K562 (cell line): ENCODE measurements around the gene PTPRT. TPM values are rescaled to one million over a fixed set of nuclear protein-coding genes. Genes with fewer than 3 reads are reported as not detected.

Source experiments
- ATAC-seq: fragments of 200-7000 bp; cut with Tn5 transposase; 3 replicates; pipeline ENCODE4 v1.9.1; 2020; ENCODE audit warnings: moderate library complexity
- BruUV-seq: library from RNA; stranded (reverse); fragments of 400-500 nt; replicated peaks from 2 replicates; lab custom pipeline; 2021; lab: Mats Ljungman, UMichigan
- CTCF ChIA-PET: fragments of 300-600 bp; formaldehyde crosslinking; extraction: SDS; loops from one replicate; lab custom pipeline; 2021; ENCODE audit warnings: low intra/inter-chr PET ratio; lab: Yijun Ruan, JAX
- POLR2A ChIA-PET: fragments of 300-600, 350-650 bp; sonication (Branson Sonifier 250); formaldehyde crosslinking; extraction: SDS; loops from one replicate; lab custom pipeline; 2021; ENCODE audit warnings: antibody characterized with exemption, inconsistent platforms; lab: Yijun Ruan, JAX
- DNase-seq, 4 experiments: peaks; one replicate each; pipeline versions ENCODE4 v3.0.0 to v3.0.0-alpha.2; 2011 to 2018; ENCODE audit warnings: low spot score in 3 of 4, mixed read lengths in 3 of 4; ENCODE audit errors: extremely low read depth in 1 of 4
- FAIRE-seq: peaks from 2 replicates; lab custom pipeline; 2011; peaks lifted over from hg19 to GRCh38; lab: Jason Lieb, UNC
- H2AFZ ChIP-seq: 2 replicates; pipeline ENCODE4 v1.6.0; 2011; ENCODE audit warnings: low read depth, low read length, control low read depth, inconsistent platforms
- H3K27ac ChIP-seq: fragments of 200-600 bp; 3 replicates; pipeline ENCODE4 v1.8.0; 2011; ENCODE audit warnings: low read depth, mild to moderate bottlenecking, control low read depth, inconsistent platforms, low read length, moderate library complexity, mixed read lengths; ENCODE audit errors: extremely low read depth
- H3K27me3 ChIP-seq, 2 experiments: fragments of 300-600 bp in 1 of 2; 2 replicates in 1 of 2; 3 replicates in 1 of 2; pipeline versions ENCODE4 v1.6.0 to v1.8.0; 2011; ENCODE audit warnings: inconsistent platforms in 2 of 2, low read length in 2 of 2, mild to moderate bottlenecking in 1 of 2, mixed read lengths in 1 of 2, moderate library complexity in 1 of 2; ENCODE audit not compliant: control insufficient read depth in 2 of 2, insufficient read depth in 2 of 2
- H3K36me3 ChIP-seq: fragments of 300-600 bp; 3 replicates; pipeline ENCODE4 v1.8.0; 2011; ENCODE audit warnings: mild to moderate bottlenecking, low read length, inconsistent platforms; ENCODE audit not compliant: control insufficient read depth, insufficient read depth
- H3K4me1 ChIP-seq, 2 experiments: fragments of 200-600 bp in 1 of 2; replicated peaks in 1 of 2; 2 replicates in 1 of 2; 3 replicates in 1 of 2; pipeline versions ENCODE4 v1.5.1 to v1.8.0; 2011; ENCODE audit warnings: inconsistent platforms in 2 of 2, low read length in 2 of 2, mild to moderate bottlenecking in 1 of 2, mixed read lengths in 1 of 2, moderate library complexity in 1 of 2; ENCODE audit not compliant: control insufficient read depth in 2 of 2, insufficient read depth in 2 of 2
- H3K4me2 ChIP-seq: 2 replicates; pipeline ENCODE4 v1.6.1; 2011; ENCODE audit warnings: low read length, control low read depth, inconsistent platforms, mixed read lengths; ENCODE audit not compliant: insufficient read depth
- H3K4me3 ChIP-seq: fragments of 200-600 bp; sonication (generic), shearing (Covaris generic); 2 replicates; pipeline ENCODE4 v1.5.1; 2016; ENCODE audit warnings: control low read depth, inconsistent platforms
- H3K79me2 ChIP-seq: fragments of 200-600 bp; 3 replicates; pipeline ENCODE4 v1.8.0; 2011; ENCODE audit warnings: low read length, inconsistent platforms; ENCODE audit not compliant: control insufficient read depth, insufficient read depth
- H3K9ac ChIP-seq, 2 experiments: 2 replicates each; pipeline versions ENCODE4 v1.6.0 to v1.6.1; 2011; ENCODE audit warnings: low read depth in 2 of 2, low read length in 2 of 2, control low read depth in 1 of 2, inconsistent platforms in 1 of 2, mild to moderate bottlenecking in 1 of 2, mixed read lengths in 1 of 2; ENCODE audit not compliant: insufficient read depth in 1 of 2
- H3K9me1 ChIP-seq: one replicate; pipeline ENCODE4 v1.6.0; 2011; ENCODE audit warnings: inconsistent platforms, mild to moderate bottlenecking, low read length, moderate library complexity; ENCODE audit not compliant: control insufficient read depth, insufficient read depth
- H3K9me3 ChIP-seq: replicated peaks from 2 replicates; pipeline ENCODE4 v1.5.1; 2011; ENCODE audit warnings: low read depth, low read length, inconsistent platforms; ENCODE audit not compliant: control insufficient read depth, insufficient read depth
- H4K20me1 ChIP-seq: replicated peaks from 2 replicates; pipeline ENCODE4 v1.6.1; 2011; ENCODE audit warnings: low read length, inconsistent platforms, mixed read lengths; ENCODE audit not compliant: control insufficient read depth, insufficient read depth
- CREB1 ChIP-seq, 2 experiments: sonication (generic) in 1 of 2; formaldehyde crosslinking in 1 of 2; IDR thresholded peaks; 2 replicates each; pipeline versions ENCODE4 v1.6.1 to v1.8.0; 2012 to 2022; ENCODE audit warnings: inconsistent platforms in 1 of 2, mild to moderate bottlenecking in 1 of 2, missing genetic modification reagents in 1 of 2, moderate library complexity in 1 of 2
- DMBX1 ChIP-seq: fragments of 250-450 bp; sonication (Bioruptor Pico); IDR thresholded peaks from 2 replicates; pipeline ENCODE4 v1.8.0; 2022; ENCODE audit warnings: inconsistent platforms, mild to moderate bottlenecking, moderate library complexity, borderline replicate concordance
- EHMT2 ChIP-seq: fragments of 450-650 bp; IDR thresholded peaks from 2 replicates; pipeline ENCODE4 v1.6.1; 2018; ENCODE audit warnings: antibody characterized with exemption
- HDAC3 ChIP-seq: fragments of 450-650 bp; IDR thresholded peaks from 2 replicates; pipeline ENCODE4 v1.6.1; 2018; ENCODE audit warnings: borderline replicate concordance, mild to moderate bottlenecking, moderate library complexity; ENCODE audit not compliant: partially characterized antibody
- HNRNPH1 ChIP-seq: fragments of 200-400 bp; formaldehyde crosslinking; optimal IDR thresholded peaks from 2 replicates; pipeline ENCODE3; 2017; ENCODE audit warnings: low read depth, mild to moderate bottlenecking, low read length, moderate library complexity
- RAD21 ChIP-seq, 2 experiments: fragments of 250-450 bp in 1 of 2; fragments of 450-650 bp in 1 of 2; sonication (Bioruptor Pico) in 1 of 2; formaldehyde crosslinking in 1 of 2; IDR thresholded peaks in 1 of 2; conservative IDR thresholded peaks in 1 of 2; 2 replicates each; pipeline versions ENCODE4 v1.4.0 to v1.8.0; 2020 to 2022; ENCODE audit warnings: mild to moderate bottlenecking in 2 of 2, moderate library complexity in 1 of 2
- RBM22 ChIP-seq: fragments of 200-400 bp; formaldehyde crosslinking; IDR thresholded peaks from 2 replicates; pipeline ENCODE4 v1.6.1; 2018; ENCODE audit warnings: low read length, low read depth; ENCODE audit not compliant: poor library complexity, severe bottlenecking
- RBM34 ChIP-seq: fragments of 200-400 bp; formaldehyde crosslinking; IDR thresholded peaks from 2 replicates; pipeline ENCODE4 v1.6.1; 2018; ENCODE audit warnings: low read length, borderline replicate concordance; ENCODE audit not compliant: insufficient read depth
- STAT5A ChIP-seq: IDR thresholded peaks from 2 replicates; pipeline ENCODE4 v1.6.1; 2012; ENCODE audit warnings: low read length, inconsistent platforms, borderline replicate concordance
- TCF7 ChIP-seq: sonication (generic); IDR thresholded peaks from 2 replicates; pipeline ENCODE4 v1.6.1; 2016; ENCODE audit warnings: antibody characterized with exemption, borderline replicate concordance
- TCF7L2 ChIP-seq: fragments of 150-350 bp; IDR thresholded peaks from 2 replicates; pipeline ENCODE4 v1.6.1; 2016; ENCODE audit warnings: low read depth, mild to moderate bottlenecking, low read length, moderate library complexity
- TEAD2 ChIP-seq: fragments of 450-650 bp; IDR thresholded peaks from 2 replicates; pipeline ENCODE4 v1.6.1; 2016; ENCODE audit warnings: missing genetic modification characterization, control low read depth, missing compliant biosample characterization
- THRAP3 ChIP-seq: fragments of 450-650 bp; IDR thresholded peaks from 2 replicates; pipeline ENCODE4 v1.6.1; 2016; ENCODE audit warnings: mild to moderate bottlenecking, inconsistent platforms, borderline replicate concordance
- ZFP36 ChIP-seq: fragments of 150-350 bp; IDR thresholded peaks from 2 replicates; pipeline ENCODE4 v1.6.1; 2018; ENCODE audit warnings: low read length, low read depth; ENCODE audit not compliant: partially characterized antibody
- WGBS: fragments of 100-300 bp; shearing (Covaris generic); methylation state at CpG from one replicate; pipeline ENCODE4 v1.1.6; 2016; ENCODE audit warnings: low coverage, mixed read lengths; ENCODE audit not compliant: insufficient coverage; ENCODE audit errors: missing lambda C conversion rate; 5-methylcytosine and 5-hydroxymethylcytosine counted together
- in situ Hi-C: fragments of 300-500 bp; cut with MboI; formaldehyde crosslinking; loops from 4 replicates; pipeline ENCODE4 v1.15.0; 2018; ENCODE audit warnings: inconsistent platforms, mixed read lengths
- intact Hi-C: fragments of 100-400 bp; cut with micrococcal nuclease; formaldehyde crosslinking; loops from 2 replicates; pipeline ENCODE4 v1.14.2; 2022
- polyA plus RNA-seq, 8 experiments: library from polyadenylated mRNA; depleted of rRNA in 4 of 8; stranded (reverse) in 5 of 8; unstranded in 3 of 8; fragments of >200 nt; fragmentation: Nextera tagmentation in 2 of 8; fragmentation: Illumina TruSeq in 1 of 8; extraction: Ambion mirVana in 2 of 8; extraction: Trizol in 1 of 8; gene quantifications; 2 replicates each; pipeline versions ENCODE4 v1.2.1 to v1.2.3, GENCODE V29; 2011 to 2014; ENCODE audit warnings: inconsistent platforms in 1 of 8, missing spikeins in 1 of 8
- total RNA-seq, 7 experiments: library from RNA; depleted of rRNA in 6 of 7; stranded (reverse); fragments of >200 nt in 6 of 7; fragmentation: Illumina TruSeq in 2 of 7; extraction: Trizol in 2 of 7; gene quantifications; 2 replicates each; pipeline versions ENCODE4 v1.2.1 to v1.2.3, GENCODE V29; 2011 to 2021; ENCODE audit warnings: low replicate concordance in 1 of 7
- TF ChIP-seq, protein P1 (sequence below): fragments of 250-450 bp; sonication (Bioruptor Pico); IDR thresholded peaks from 2 replicates; pipeline ENCODE4 v1.4.0; 2020

Gene PTPRT
- total and polyA plus RNA-seq, 9 of the 15 experiments (the other 6 are each of a cell fraction or from before 2014, with no cell fraction given): not detected

- TF ChIP-seq RBM22 (no peak), DMBX1 (no peak)
Observed at GRCh38 chr20:43055181-43055884, 134.4 kb downstream of the PTPRT start (continued).

- no peaks in the 10 kb centered on the region for H3K9me1 ChIP-seq
- no peaks in the 10 kb centered on the region for H3K79me2 ChIP-seq
- no peaks in the 10 kb centered on the region for H4K20me1 ChIP-seq
- no peak overlapping the region for H2AFZ ChIP-seq
- in situ Hi-C loops (no loop called here), intact Hi-C loops (no loop called here)
- ChIA-PET CTCF (no interaction called here), POLR2A (interaction anchor here (0.6 kb wide), 1 partner anchor 35 kb away, joined by 3 read pairs; no protein-coding TSS in a partner anchor)
- ATAC-seq: no peak
- H3K27me3 ChIP-seq: no peaks in the 10 kb centered on the region
- no peak overlapping the region for H3K9ac ChIP-seq
- DNase-seq: no peak
- FAIRE-seq: no peak
- no peaks in the 10 kb centered on the region for H3K9me3 ChIP-seq
- WGBS: 0% methylated on average over 1 of the region's 1 CpG
- no peak overlapping the region for H3K4me2 ChIP-seq
- no peaks in the 10 kb centered on the region for H3K4me1 ChIP-seq
- no peak overlapping the region for H3K27ac ChIP-seq
- no peaks in the 10 kb centered on the region for H3K36me3 ChIP-seq
- H3K4me3 ChIP-seq: no peak overlapping the region
- BruUV-seq: no TSS peak
- TF ChIP-seq TCF7L2: no peak
- no peak for TF ChIP-seq TEAD2
- TF ChIP-seq TCF7: no peak
- TF ChIP-seq RAD21 (CRISPR knock-in tag; conservative IDR thresholded peaks at IDR 0.05 in 1 of 2, IDR thresholded peaks at IDR 0.05 in 1 of 2): no peak
- TF ChIP-seq STAT5A: no peak
- no peak for TF ChIP-seq CREB1 (IDR thresholded peaks at IDR 0.05)
- no peak for TF ChIP-seq CREB1 (CRISPR knock-in tag; IDR thresholded peaks at IDR 0.05)
- TF ChIP-seq, protein P1, sequence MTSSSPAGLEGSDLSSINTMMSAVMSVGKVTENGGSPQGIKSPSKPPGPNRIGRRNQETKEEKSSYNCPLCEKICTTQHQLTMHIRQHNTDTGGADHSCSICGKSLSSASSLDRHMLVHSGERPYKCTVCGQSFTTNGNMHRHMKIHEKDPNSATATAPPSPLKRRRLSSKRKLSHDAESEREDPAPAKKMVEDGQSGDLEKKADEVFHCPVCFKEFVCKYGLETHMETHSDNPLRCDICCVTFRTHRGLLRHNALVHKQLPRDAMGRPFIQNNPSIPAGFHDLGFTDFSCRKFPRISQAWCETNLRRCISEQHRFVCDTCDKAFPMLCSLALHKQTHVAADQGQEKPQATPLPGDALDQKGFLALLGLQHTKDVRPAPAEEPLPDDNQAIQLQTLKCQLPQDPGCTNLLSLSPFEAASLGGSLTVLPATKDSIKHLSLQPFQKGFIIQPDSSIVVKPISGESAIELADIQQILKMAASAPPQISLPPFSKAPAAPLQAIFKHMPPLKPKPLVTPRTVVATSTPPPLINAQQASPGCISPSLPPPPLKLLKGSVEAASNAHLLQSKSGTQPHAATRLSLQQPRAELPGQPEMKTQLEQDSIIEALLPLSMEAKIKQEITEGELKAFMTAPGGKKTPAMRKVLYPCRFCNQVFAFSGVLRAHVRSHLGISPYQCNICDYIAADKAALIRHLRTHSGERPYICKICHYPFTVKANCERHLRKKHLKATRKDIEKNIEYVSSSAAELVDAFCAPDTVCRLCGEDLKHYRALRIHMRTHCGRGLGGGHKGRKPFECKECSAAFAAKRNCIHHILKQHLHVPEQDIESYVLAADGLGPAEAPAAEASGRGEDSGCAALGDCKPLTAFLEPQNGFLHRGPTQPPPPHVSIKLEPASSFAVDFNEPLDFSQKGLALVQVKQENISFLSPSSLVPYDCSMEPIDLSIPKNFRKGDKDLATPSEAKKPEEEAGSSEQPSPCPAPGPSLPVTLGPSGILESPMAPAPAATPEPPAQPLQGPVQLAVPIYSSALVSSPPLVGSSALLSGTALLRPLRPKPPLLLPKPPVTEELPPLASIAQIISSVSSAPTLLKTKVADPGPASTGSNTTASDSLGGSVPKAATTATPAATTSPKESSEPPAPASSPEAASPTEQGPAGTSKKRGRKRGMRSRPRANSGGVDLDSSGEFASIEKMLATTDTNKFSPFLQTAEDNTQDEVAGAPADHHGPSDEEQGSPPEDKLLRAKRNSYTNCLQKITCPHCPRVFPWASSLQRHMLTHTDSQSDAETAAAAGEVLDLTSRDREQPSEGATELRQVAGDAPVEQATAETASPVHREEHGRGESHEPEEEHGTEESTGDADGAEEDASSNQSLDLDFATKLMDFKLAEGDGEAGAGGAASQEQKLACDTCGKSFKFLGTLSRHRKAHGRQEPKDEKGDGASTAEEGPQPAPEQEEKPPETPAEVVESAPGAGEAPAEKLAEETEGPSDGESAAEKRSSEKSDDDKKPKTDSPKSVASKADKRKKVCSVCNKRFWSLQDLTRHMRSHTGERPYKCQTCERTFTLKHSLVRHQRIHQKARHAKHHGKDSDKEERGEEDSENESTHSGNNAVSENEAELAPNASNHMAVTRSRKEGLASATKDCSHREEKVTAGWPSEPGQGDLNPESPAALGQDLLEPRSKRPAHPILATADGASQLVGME (CRISPR knock-in tag): no peak
- no peak for TF ChIP-seq HDAC3
- TF ChIP-seq HNRNPH1: no peak
- no peak for TF ChIP-seq EHMT2
- no peak for TF ChIP-seq THRAP3
- no peak for TF ChIP-seq RBM34
- no peak for TF ChIP-seq ZFP36
Observed at GRCh38 chr20:43052532-43052931, 137.2 kb downstream of the PTPRT start.
